ENCODE results near the gene TOLLIP.
"Not testable (repeated sequence)": the region's sequence is repeated elsewhere in the genome, so short reads cannot be mapped to it uniquely, and the experiment has no call there.

Gene TOLLIP

GRCh38 chr11:1309498-1310317 lies at the start of gene TOLLIP:
TOLLIP (minus strand) TSS chr11:1309632; CDS start chr11:1309498, 134 bp downstream.
- peak; percentile 17 for TF ChIP-seq CTCF (IDR thresholded peaks at IDR 0.05; ENCODE audit: borderline replicate concordance, control extremely low read depth, extremely low read depth, insufficient read depth, missing control alignments)
- in situ Hi-C loops (cut with MboI; ENCODE audit: low sequenced_read_pairs, unreplicated experiment) = no loop called here
- peak; percentile 100 for DNase-seq (ENCODE audit: low spot score)

DNA sequence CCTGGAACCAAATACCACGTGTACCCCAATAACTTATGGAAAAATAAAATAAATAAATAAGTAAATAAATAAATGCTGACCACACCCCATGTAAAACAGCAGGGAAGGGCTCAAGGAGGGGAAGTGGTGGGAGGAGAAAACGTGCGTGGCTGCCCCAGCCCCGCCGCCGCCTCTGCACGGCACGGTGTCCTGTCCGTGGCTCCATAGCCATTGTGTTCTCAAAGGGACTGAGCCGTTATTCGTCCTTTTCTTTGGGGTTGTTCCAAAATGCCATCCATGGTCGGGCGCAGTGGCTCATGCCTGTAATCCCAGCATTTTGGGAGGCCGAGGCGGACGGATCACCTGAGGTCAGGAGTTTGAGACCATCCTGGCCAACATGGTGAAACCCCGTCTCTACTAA lies 49.5 kb upstream of the TOLLIP start:
- DNase-seq (ENCODE audit: low spot score); in situ Hi-C loops (cut with MboI; ENCODE audit: low sequenced_read_pairs, unreplicated experiment): not testable (repeated sequence)

DNA sequence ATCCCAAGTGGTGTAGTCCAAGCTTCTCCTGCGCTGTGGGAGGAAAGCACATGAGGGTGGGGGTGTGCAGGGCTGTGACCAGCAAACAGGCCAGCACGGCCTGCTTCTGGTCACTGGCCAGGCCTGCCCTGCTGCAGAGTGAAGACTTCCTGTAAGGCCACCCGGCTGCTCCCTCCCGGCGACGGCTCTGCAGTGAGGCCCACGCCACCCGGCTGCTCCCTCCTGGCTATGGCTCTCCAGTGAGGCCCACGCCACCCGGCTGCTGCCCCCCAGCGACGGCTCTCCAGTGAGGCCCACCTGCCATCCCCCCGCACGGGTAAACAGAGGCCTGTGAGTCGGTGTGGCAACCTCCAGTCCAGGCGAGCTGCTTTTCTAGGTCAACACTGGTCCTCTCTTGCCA lies 48.9 kb upstream of the TOLLIP start:
- no peak for DNase-seq (ENCODE audit: low spot score)
- TF ChIP-seq CTCF (IDR thresholded peaks at IDR 0.05; ENCODE audit: borderline replicate concordance, control extremely low read depth, extremely low read depth, insufficient read depth, missing control alignments) = no peak
- in situ Hi-C loops (cut with MboI; ENCODE audit: low sequenced_read_pairs, unreplicated experiment) = no loop called here

DNA sequence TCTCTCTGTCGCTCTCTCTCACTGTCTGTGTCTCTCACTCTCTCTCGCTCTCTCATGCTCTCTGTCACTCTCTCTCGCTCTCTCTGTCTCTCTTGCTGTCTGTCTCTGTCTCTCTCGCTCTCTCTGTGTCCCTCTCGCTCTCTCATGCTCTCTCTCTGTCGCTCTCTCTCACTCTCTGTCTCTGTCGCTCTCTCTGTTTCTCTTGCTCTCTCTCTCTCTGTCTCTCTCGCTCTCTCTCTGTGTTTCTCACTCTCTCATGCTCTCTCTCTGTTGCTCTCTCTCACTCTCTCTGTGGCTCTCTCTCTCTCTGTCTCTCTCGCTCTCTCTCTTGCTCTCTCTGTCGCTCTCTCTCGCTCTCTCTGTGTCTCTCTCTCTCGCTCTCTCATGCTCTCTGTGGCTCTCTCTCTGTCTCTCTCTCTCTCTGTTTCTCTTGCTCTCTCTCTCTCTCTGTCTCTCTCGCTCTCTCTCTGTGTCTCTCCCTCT lies 47.1 kb upstream of the TOLLIP start:
- TF ChIP-seq CTCF (IDR thresholded peaks at IDR 0.05; ENCODE audit: borderline replicate concordance, control extremely low read depth, extremely low read depth, insufficient read depth, missing control alignments) = no peak
- DNase-seq (ENCODE audit: low spot score) = no peak
- in situ Hi-C loops (cut with MboI; ENCODE audit: low sequenced_read_pairs, unreplicated experiment) = no loop called here

DNA sequence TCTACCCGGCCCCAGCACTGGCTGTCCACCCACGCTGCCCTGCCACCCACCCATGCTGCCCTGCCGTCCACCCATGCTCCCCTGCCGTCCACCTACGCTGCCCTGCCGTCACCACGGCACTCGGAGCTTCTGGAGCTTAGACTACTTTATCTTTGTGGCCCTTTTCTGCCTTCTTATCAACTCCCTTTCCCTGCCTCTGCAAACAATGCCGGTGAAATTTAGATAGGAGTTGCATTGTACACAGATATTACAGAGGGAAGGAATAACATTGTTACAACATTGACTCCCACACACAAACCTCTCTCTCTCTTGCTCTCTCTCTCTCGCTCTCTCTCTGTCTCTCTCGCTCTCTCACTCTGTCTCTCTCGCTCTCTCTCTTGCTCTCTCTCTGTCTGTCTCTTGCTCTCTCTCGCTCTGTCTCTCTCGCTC lies 46.6 kb upstream of the TOLLIP start:
- in situ Hi-C loops (cut with MboI; ENCODE audit: low sequenced_read_pairs, unreplicated experiment) = no loop called here
- no peak for DNase-seq (ENCODE audit: low spot score)
- no peak for TF ChIP-seq CTCF (IDR thresholded peaks at IDR 0.05; ENCODE audit: borderline replicate concordance, control extremely low read depth, extremely low read depth, insufficient read depth, missing control alignments)

GRCh38 chr11:1354125-1354938 lies 44.9 kb upstream of the TOLLIP start:
- DNase-seq (ENCODE audit: low spot score) = no peak
- in situ Hi-C loops (cut with MboI; ENCODE audit: low sequenced_read_pairs, unreplicated experiment) = no loop called here
- TF ChIP-seq CTCF (IDR thresholded peaks at IDR 0.05; ENCODE audit: borderline replicate concordance, control extremely low read depth, extremely low read depth, insufficient read depth, missing control alignments) = no peak

All from GM13976 (cell line).